ENCODE results near the gene SAMHD1. TPM values are rescaled to one million over a fixed set of nuclear protein-coding genes. Genes with fewer than 3 reads are reported as not detected.

The SAMHD1 gene
- total and polyA plus RNA-seq, 9 of the 15 experiments (the other 6 are each of a cell fraction or from before 2014, with no cell fraction given) = 6.8 to 20.4 (median 14.8) TPM

GRCh38 chr20:36908603-36909002 lies 42.9 kb downstream of the SAMHD1 start (continued):
- TF ChIP-seq CEBPZ (IDR thresholded peaks at IDR 0.05; ENCODE audit: borderline replicate concordance, low read depth, low read length) (no peak), ZSCAN32 (CRISPR knock-in tag; IDR thresholded peaks at IDR 0.05) (no peak), KLF10 (CRISPR knock-in tag; IDR thresholded peaks at IDR 0.05) (no peak), ID3 (CRISPR knock-in tag; IDR thresholded peaks at IDR 0.05) (no peak), ID3 (tag; IDR thresholded peaks at IDR 0.05) (no peak), TBL1XR1 (IDR thresholded peaks at IDR 0.05; ENCODE audit: low read length in 2 of 2) (no peak), MAZ (CRISPR knock-in tag; conservative IDR thresholded peaks at IDR 0.05 in 1 of 2, IDR thresholded peaks at IDR 0.05 in 1 of 2) (no peak), RAD51 (IDR thresholded peaks at IDR 0.05; ENCODE audit: borderline replicate concordance, low read depth) (no peak), NR3C1 (CRISPR knock-in tag; IDR thresholded peaks at IDR 0.05) (no peak), SMAD3 (CRISPR knock-in tag; conservative IDR thresholded peaks at IDR 0.05) (no peak), U2AF2 (optimal IDR thresholded peaks at IDR 0.05; ENCODE audit: low read depth, low read length) (no peak), FOXJ2 (tag; IDR thresholded peaks at IDR 0.05) (no peak), PTTG1 (tag; IDR thresholded peaks at IDR 0.05; ENCODE audit: low read depth) (no peak), ZNF79 (CRISPR knock-in tag; IDR thresholded peaks at IDR 0.05; ENCODE audit: low read depth) (no peak)
- TF ChIP-seq, protein P1, sequence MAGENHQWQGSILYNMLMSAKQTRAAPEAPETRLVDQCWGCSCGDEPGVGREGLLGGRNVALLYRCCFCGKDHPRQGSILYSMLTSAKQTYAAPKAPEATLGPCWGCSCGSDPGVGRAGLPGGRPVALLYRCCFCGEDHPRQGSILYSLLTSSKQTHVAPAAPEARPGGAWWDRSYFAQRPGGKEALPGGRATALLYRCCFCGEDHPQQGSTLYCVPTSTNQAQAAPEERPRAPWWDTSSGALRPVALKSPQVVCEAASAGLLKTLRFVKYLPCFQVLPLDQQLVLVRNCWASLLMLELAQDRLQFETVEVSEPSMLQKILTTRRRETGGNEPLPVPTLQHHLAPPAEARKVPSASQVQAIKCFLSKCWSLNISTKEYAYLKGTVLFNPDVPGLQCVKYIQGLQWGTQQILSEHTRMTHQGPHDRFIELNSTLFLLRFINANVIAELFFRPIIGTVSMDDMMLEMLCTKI (IDR thresholded peaks at IDR 0.05; ENCODE audit: partially characterized antibody) = no peak

Measured in K562 (cell line).